ENCODE data around the gene DGLUCY.
"Not testable (repeated sequence)": the region's sequence is repeated elsewhere in the genome, so short reads cannot be mapped to it uniquely, and the experiment has no call there.

DGLUCY gene

GRCh38 chr14:91253795-91254323, 140.0 kb downstream of the DGLUCY start:
- DNase-seq: no peak
- Mint-ChIP-seq H3K27me3 (no peaks in the 10 kb centered on the region), H3K4me1 (peaks cover 87% of the 10 kb centered on the region), H3K27ac (peak overlapping the region; percentile 38 to 54), H3K9me3 (no peaks in the 10 kb centered on the region), H3K4me3 (peak overlapping the region; percentile 66 to 74)
- peak; percentile 1 for ATAC-seq

GRCh38 chr14:91254461-91254860, 140.6 kb downstream of the DGLUCY start:
- peak; percentile 62 for ATAC-seq
- Mint-ChIP-seq H3K4me3 (peak overlapping the region; percentile 66 to 74), H3K9me3 (no peaks in the 10 kb centered on the region), H3K27ac (peak overlapping the region; percentile 67 to 76), H3K27me3 (no peaks in the 10 kb centered on the region), H3K4me1 (peaks cover 82% of the 10 kb centered on the region)
- DNase-seq: no peak

- Mint-ChIP-seq H3K27me3 (no peaks in the 10 kb centered on the region), H3K27ac (peak overlapping the region; percentile 67 to 76), H3K9me3 (no peaks in the 10 kb centered on the region), H3K4me3 (no peak overlapping the region), H3K4me1 (peaks cover 81% of the 10 kb centered on the region)
- no peak for ATAC-seq
- no peak for DNase-seq
These were observed 141.3 kb downstream of the DGLUCY start for GRCh38 chr14:91255026-91255695.

- Mint-ChIP-seq H3K4me1 (peaks cover 79% of the 10 kb centered on the region), H3K27ac (no peak overlapping the region), H3K27me3 (no peaks in the 10 kb centered on the region), H3K9me3 (peaks cover 0 to 4% of the 10 kb centered on the region in 2 donors), H3K4me3 (no peak overlapping the region)
- no peak for DNase-seq
- no peak for ATAC-seq
These were observed 142.8 kb downstream of the DGLUCY start for GRCh38 chr14:91256661-91257060.

GRCh38 chr14:91257328-91258010, 143.6 kb downstream of the DGLUCY start:
- H3K4me3 Mint-ChIP-seq: peak overlapping the region in 1 of 2 donors; percentile 33
- ATAC-seq: no peak
- H3K27ac Mint-ChIP-seq: peak overlapping the region in 1 of 2 donors; percentile 57

GRCh38 chr14:91258011-91258618, 144.2 kb downstream of the DGLUCY start:
- DNase-seq (no peak), ATAC-seq (no peak)
- Mint-ChIP-seq H3K4me1 (peaks cover 79% of the 10 kb centered on the region), H3K27ac (peak overlapping the region in 1 of 2 donors; percentile 57), H3K9me3 (peaks cover 0 to 4% of the 10 kb centered on the region in 2 donors), H3K4me3 (no peak overlapping the region), H3K27me3 (no peaks in the 10 kb centered on the region)

More at GRCh38 chr14:91257328-91258010, 143.6 kb downstream of the DGLUCY start:
- DNase-seq: no peak
- peaks cover 79% of the 10 kb centered on the region for H3K4me1 Mint-ChIP-seq
- H3K9me3 Mint-ChIP-seq: peaks cover 0 to 4% of the 10 kb centered on the region in 2 donors
- H3K27me3 Mint-ChIP-seq: no peaks in the 10 kb centered on the region

DNA sequence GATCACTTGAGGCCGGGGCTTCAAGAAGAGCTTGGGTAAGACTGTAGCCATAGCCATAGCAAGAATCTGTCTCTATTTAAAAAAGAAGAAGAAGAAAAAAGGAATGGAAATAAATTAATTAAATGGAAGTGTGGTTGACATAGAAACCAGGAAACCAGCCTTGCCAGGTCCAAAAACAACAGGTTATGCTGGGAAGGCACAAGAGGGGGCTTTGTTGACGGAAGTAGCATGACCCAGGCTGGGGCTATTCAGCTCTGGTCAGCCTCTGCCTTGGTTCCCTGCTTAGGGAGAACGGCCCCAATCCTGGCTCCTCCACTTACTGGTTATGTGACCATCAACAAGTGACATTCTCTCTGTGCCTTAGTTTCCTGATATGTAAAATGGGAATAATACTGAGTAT, 145.0 kb downstream of the DGLUCY start:
- DNase-seq: no peak
- H3K27me3 Mint-ChIP-seq: no peaks in the 10 kb centered on the region
- H3K4me3 Mint-ChIP-seq: no peak overlapping the region
- peaks cover 0 to 4% of the 10 kb centered on the region in 2 donors for H3K9me3 Mint-ChIP-seq
- H3K27ac Mint-ChIP-seq: peak overlapping the region in 1 of 2 donors; percentile 54
- H3K4me1 Mint-ChIP-seq: peaks cover 83% of the 10 kb centered on the region
- no peak for ATAC-seq

DNA sequence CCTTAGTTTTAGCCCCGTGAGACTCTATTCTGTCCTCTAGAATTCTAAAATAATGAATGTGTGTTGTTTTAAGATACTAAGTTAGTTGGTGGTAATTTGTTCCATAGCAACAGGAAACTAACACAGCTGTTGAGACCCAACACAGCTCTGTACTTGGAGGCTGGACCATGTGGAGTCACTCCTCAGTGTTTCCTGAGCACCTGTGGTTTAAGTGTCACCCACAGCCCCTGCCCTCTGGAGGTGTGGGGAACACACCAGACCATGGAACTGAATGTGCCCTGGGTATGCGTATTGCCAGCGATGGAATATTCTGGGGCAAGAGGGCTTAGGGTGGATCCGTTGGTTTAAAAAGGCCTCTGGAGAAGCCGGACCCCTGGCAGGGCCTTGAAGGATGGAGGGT, 147.2 kb downstream of the DGLUCY start:
- peaks cover 84% of the 10 kb centered on the region for H3K4me1 Mint-ChIP-seq
- H3K4me3 Mint-ChIP-seq: peak overlapping the region; percentile 1 to 27
- ATAC-seq: peak; percentile 93
- DNase-seq: peak; percentile 43 to 69
- H3K27me3 Mint-ChIP-seq: no peaks in the 10 kb centered on the region
- peaks cover 0 to 4% of the 10 kb centered on the region in 2 donors for H3K9me3 Mint-ChIP-seq
- peak overlapping the region; percentile 2 to 92 for H3K27ac Mint-ChIP-seq

DNA sequence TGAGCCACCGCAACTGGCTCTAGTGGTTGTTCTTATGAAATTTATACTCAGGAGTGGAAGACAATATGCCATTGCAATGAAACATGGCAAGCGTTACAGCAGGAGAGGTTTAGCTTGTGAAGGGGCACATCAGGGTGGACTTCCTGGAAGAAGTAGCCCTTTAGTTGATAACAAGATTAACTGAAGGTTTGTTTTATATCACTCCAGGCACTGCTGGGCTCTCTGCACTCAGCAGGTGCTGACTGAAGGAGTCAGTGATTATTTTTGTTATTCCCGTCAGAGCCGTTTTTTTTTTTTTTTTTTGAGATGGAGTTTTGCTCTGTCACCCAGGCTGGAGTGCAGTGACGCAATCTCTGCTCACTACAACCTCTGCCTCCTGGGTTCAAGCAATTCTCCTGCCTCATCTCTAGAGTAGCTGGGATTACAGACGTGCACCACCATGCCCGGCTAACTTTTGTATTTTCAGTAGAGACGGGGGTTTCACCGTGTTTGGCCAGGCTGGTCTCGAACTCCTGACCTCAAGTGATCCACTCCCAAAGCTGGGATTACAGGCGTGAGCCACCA, 148.2 kb downstream of the DGLUCY start:
- no peak for ATAC-seq
- Mint-ChIP-seq H3K27ac (peak overlapping the region in 1 of 2 donors; percentile 2), H3K9me3 (peaks cover 0 to 4% of the 10 kb centered on the region in 2 donors), H3K27me3 (no peaks in the 10 kb centered on the region), H3K4me3 (no peak overlapping the region), H3K4me1 (peaks cover 81% of the 10 kb centered on the region)
- no peak for DNase-seq

GRCh38 chr14:91263329-91263728, 149.5 kb downstream of the DGLUCY start:
- Mint-ChIP-seq H3K4me3 (peak overlapping the region; percentile 67 to 71), H3K9me3 (peaks cover 0 to 4% of the 10 kb centered on the region in 2 donors), H3K27me3 (no peaks in the 10 kb centered on the region), H3K27ac (peak overlapping the region; percentile 29 to 49), H3K4me1 (peaks cover 79% of the 10 kb centered on the region)
- ATAC-seq (no peak), DNase-seq (no peak)

GRCh38 chr14:91264151-91265150, 150.6 kb downstream of the DGLUCY start:
- peaks cover 73% of the 10 kb centered on the region for H3K4me1 Mint-ChIP-seq
- DNase-seq (peak in 1 of 2 donors; percentile 36), ATAC-seq (peak; percentile 53)
- peak overlapping the region; percentile 67 to 77 for H3K4me3 Mint-ChIP-seq
- peaks cover 0 to 4% of the 10 kb centered on the region in 2 donors for H3K9me3 Mint-ChIP-seq
- H3K27me3 Mint-ChIP-seq: no peaks in the 10 kb centered on the region
- peak overlapping the region in 1 of 2 donors; percentile 93 for H3K27ac Mint-ChIP-seq

DNA sequence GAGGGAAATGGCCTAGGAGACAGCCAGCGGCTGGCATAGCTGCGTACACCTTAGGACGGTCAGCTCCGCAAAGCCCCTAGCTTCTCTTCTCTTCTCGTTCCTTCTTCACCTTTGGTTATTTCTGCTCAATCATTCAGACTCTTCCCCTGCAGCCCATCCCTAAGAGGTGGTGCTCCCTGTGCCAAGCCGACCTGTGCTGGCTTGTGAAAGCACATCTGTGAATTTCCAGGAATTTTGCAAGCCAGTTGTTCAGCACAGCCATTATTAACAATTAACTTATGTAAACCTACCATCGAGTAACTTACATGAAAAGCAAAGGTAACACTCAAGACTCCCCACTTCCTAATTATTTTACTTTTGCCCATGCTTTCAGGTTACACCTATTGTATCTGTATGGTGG, 151.5 kb downstream of the DGLUCY start:
- H3K4me1 Mint-ChIP-seq: peaks cover 67% of the 10 kb centered on the region
- no peak for DNase-seq
- no peak overlapping the region for H3K27ac Mint-ChIP-seq
- peaks cover 0 to 4% of the 10 kb centered on the region in 2 donors for H3K9me3 Mint-ChIP-seq
- H3K27me3 Mint-ChIP-seq: no peaks in the 10 kb centered on the region
- H3K4me3 Mint-ChIP-seq: peak overlapping the region; percentile 30 to 77
- no peak for ATAC-seq

DNA sequence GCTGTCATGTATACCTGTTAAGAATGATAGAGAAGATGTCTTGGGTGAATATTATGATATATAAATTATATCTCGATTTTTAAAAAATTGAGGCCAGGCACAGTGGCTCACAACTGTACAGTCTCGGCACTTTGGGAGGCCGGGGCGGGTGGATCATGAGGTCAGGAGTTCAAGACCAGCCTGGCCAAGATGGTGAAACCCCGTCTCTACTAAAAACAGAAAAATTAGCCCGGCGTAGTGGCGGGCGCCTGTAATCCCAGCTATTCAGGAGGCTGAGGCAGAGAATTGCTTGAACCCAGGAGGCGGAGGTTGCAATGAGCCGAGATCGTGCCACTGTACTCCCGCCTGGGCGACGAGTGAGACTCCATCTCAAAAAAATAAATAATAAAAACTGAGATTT, 152.4 kb downstream of the DGLUCY start:
- H3K4me3 Mint-ChIP-seq, DNase-seq, H3K27ac Mint-ChIP-seq, H3K27me3 Mint-ChIP-seq, H3K9me3 Mint-ChIP-seq, ATAC-seq: not testable (repeated sequence)
- peaks cover 59% of the 10 kb centered on the region for H3K4me1 Mint-ChIP-seq

- Mint-ChIP-seq H3K27ac (peak overlapping the region in 1 of 2 donors; percentile 38), H3K9me3 (no peaks in the 10 kb centered on the region), H3K27me3 (no peaks in the 10 kb centered on the region), H3K4me1 (peaks cover 49% of the 10 kb centered on the region), H3K4me3 (no peak overlapping the region)
- no peak for DNase-seq
- ATAC-seq: no peak
These were observed 154.1 kb downstream of the DGLUCY start for GRCh38 chr14:91267965-91268437.
